GM10847 (cell line): Measurements from ENCODE around the gene LMAN1L.
A peak's percentile ranks its signal among the peaks of the same experiment; 100 is the strongest.

Experiments
- POLR2A ChIP-seq: IDR thresholded peaks from 2 replicates; pipeline ENCODE4 v1.6.1; 2011; ENCODE audit not compliant: insufficient read length; ENCODE audit errors: extremely low read depth

LMAN1L gene

GRCh38 chr15:74833376-74834107, 20.9 kb downstream of the LMAN1L start:
- no peak for TF ChIP-seq POLR2A

DNA sequence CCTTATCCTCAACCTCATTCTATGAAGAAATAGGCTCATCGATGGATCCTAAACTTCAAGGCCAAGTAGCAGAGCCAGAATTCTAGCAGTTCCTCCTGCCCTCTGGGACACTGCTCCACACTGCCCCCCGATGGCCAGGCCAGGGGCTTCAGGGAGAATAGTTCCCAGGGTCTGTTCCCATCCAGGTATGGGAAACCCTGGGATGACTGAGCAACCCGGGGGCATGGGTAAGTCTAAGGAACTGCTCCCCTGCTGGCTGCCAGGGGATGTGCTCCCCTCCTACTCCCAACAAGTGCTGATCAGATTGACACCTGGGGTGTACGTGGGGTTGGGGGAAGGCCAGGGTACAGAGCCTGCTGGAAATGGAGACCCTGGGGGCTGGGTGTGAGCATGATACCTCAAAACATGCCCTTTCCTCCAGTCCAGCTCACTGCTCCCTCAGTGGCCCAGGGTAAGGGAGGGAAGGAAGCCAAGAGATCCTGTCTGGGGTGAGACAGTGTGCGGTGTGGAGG, 22.7 kb downstream of the LMAN1L start:
- no peak for TF ChIP-seq POLR2A

DNA sequence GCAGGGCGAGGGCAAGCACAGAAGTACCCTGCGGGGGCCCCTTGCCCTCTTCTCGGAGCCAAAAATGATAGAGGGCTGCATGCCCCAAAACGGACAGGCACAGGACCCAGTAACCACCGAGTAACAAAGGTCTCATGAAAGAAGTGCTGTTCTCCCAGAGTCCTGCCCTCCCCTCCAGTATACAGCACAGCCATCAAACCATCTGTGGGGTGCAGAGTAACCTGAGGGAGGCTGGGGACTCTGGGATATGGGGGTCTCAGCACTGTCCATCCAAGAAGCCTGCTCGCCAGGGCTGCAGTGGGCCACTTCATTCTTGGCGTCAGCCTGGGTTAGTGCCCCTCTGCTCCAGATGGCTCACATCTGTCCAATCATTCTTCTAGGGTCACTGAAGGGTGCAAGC, 24.2 kb downstream of the LMAN1L start:
- TF ChIP-seq POLR2A: no peak

- TF ChIP-seq POLR2A: no peak
Measured at GRCh38 chr15:74837482-74838136, 25.0 kb downstream of the LMAN1L start.

GRCh38 chr15:74838137-74838516, 25.5 kb downstream of the LMAN1L start:
- no peak for TF ChIP-seq POLR2A

DNA sequence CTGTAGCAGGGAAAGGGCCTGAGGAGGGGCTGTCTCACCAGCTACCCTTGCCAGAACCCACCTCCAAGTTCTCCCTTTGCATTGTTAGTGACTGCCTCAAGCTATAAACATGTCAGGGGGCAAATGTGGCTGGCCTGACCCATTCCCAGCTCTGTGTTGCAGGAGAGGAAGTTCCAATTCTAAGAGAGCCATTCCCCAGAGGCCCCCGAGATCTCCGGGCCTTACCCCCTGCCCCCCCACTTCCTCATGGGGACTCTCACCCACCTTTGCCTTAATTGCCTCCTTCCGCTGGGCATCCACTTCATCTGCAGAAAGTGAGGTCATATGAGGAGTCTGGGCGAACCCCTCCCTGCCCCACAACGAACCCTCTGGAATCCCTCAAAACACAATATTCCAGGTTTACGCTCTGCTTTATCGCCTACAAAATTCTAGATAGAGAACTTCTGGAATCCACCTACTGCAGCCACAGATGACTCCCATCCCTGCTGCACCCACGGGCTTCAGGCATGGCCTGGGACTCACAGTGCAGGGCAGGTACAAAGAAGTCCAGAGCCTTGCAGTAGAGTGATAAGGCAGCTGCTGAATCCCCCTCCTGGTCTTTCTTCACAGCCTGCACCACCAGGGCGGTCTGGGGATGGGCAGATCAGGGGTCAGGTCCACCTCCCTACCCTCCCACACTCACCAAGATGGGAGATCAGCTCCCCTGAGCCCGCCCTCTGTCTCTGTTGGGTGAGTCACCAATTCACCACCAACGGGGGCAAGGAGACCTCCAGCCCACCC, 26.3 kb downstream of the LMAN1L start:
- TF ChIP-seq POLR2A: no peak

DNA sequence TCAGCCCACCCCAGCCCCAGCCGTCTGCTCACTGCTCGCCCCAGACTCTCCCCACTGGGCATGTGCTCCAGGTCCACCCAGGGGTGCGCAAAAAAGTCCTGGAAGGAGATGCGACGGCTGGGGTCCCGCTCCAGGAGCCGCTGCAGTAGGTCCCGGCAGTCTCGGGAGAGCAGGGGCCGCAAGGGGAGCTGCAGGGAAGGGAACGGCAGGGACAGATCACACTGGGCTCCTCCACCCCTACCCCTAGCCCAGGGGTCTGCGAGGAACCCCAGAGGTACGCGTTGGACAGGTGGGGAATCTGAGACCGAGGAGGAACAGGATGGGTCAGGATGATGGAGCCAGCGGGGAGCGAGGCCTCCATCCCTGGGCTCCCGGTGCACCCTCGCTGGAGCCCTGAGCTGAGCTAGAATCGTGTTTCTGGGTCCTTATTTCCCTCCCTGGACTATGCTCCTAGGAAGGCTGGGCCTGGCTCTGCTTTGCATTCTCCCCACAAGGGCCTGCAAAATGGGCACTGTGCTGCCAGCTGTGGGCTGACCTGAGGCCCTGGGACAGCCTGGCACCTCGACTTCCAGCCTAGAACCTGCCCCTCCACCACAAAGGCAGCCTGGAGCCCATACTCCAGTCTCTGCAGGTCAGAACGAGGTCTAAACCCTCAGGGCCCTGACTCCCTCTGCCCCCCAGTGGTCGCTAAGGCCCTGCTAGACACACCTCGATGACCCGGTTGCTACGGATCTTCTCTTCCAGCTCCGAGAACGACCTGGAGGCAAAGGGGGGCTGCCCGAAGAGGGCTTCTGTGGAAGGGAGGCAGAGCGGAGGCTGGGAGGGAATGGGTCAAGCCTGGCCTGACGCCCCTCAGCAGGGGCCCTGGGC, 27.1 kb downstream of the LMAN1L start:
- no peak for TF ChIP-seq POLR2A

- TF ChIP-seq POLR2A: no peak
Measured at GRCh38 chr15:74840851-74841775, 28.5 kb downstream of the LMAN1L start.

DNA sequence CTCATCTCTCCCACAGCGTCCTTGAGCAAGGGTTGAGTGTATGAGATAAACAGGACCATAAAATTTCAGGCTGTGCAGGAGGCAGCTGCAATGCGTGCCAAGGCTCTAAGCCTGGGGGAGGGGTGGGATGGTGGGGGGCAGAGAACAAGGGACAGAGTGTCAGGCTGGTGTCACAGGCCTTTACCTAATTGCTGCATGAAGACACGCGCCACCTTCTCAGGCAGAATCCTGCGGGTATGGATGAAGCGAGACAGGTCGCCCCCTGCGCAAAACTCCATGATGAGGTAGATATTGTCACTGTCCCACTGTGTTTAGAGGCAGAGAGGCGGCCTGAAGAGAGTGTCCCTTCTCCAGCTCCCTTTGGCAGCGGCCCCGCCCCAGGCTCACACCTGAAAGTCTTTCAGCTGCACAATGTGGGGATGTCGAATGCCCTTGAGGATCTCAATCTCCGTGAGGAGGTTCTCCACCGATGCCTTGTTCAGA, 29.3 kb downstream of the LMAN1L start:
- TF ChIP-seq POLR2A: no peak

GRCh38 chr15:74842581-74843444, 30.2 kb downstream of the LMAN1L start, which contains the start of gene ULK3:
TSS of gene ULK3 (minus strand) at chr15:74843156. CDS start at chr15:74843105, 51 bp downstream.
- peak; percentile 42 for TF ChIP-seq POLR2A

- TF ChIP-seq POLR2A: no peak
Measured at GRCh38 chr15:74843445-74843828, 30.8 kb downstream of the LMAN1L start.

- no peak for TF ChIP-seq POLR2A
Measured at GRCh38 chr15:74843891-74844299, 31.3 kb downstream of the LMAN1L start.
